ENCODE measurements around the gene ZACN.

The ZACN gene

GRCh38 chr17:76092526-76093413, 13.8 kb downstream of the ZACN start:
- no peak for DNase-seq
- Histone ChIP-seq H3K9ac (ENCODE audit: low read length) (no peak overlapping the region), H3K36me3 (replicated peaks; ENCODE audit: insufficient read depth, low read length) (no peaks in the 10 kb centered on the region), H3K4me1 (ENCODE audit: low read length) (no peaks in the 10 kb centered on the region), H2AFZ (ENCODE audit: low read length) (no peak overlapping the region), H3K9me2 (replicated peaks; ENCODE audit: insufficient read depth, low read length) (no peaks in the 10 kb centered on the region), H3K9me3 (replicated peaks; ENCODE audit: insufficient read depth, low read length) (no peaks in the 10 kb centered on the region), H4K20me1 (ENCODE audit: insufficient read depth, low read length) (no peaks in the 10 kb centered on the region), H3K4me2 (ENCODE audit: low read depth, low read length) (no peak overlapping the region), H3K27ac (ENCODE audit: low read length) (no peak overlapping the region), H3K4me3 (ENCODE audit: low read length) (no peak overlapping the region), H3K79me2 (ENCODE audit: low read length) (no peaks in the 10 kb centered on the region), H3K27me3 (replicated peaks; ENCODE audit: insufficient read depth, low read length) (no peaks in the 10 kb centered on the region), H3F3A (ENCODE audit: insufficient read depth, low read length) (no peaks in the 10 kb centered on the region)
- TF ChIP-seq EZH2 (optimal IDR thresholded peaks at IDR 0.05; ENCODE audit: low read depth, low read length) = no peak

GRCh38 chr17:76094046-76094445, 15.1 kb downstream of the ZACN start:
- Histone ChIP-seq H3K27ac (ENCODE audit: low read length) (no peak overlapping the region), H2AFZ (ENCODE audit: low read length) (no peak overlapping the region), H3K27me3 (replicated peaks; ENCODE audit: insufficient read depth, low read length) (no peaks in the 10 kb centered on the region), H3K4me2 (ENCODE audit: low read depth, low read length) (no peak overlapping the region), H3F3A (ENCODE audit: insufficient read depth, low read length) (no peaks in the 10 kb centered on the region), H3K9me3 (replicated peaks; ENCODE audit: insufficient read depth, low read length) (no peaks in the 10 kb centered on the region), H3K36me3 (replicated peaks; ENCODE audit: insufficient read depth, low read length) (no peaks in the 10 kb centered on the region), H3K79me2 (ENCODE audit: low read length) (no peaks in the 10 kb centered on the region), H3K9me2 (replicated peaks; ENCODE audit: insufficient read depth, low read length) (no peaks in the 10 kb centered on the region), H3K4me1 (ENCODE audit: low read length) (no peaks in the 10 kb centered on the region), H3K9ac (ENCODE audit: low read length) (no peak overlapping the region), H3K4me3 (ENCODE audit: low read length) (no peak overlapping the region), H4K20me1 (ENCODE audit: insufficient read depth, low read length) (no peaks in the 10 kb centered on the region)
- no peak for DNase-seq
- TF ChIP-seq EZH2phosphoT487 (IDR thresholded peaks at IDR 0.05; ENCODE audit: low read length) (no peak), CTCF (IDR thresholded peaks at IDR 0.05; ENCODE audit: low read length) (no peak), EZH2 (optimal IDR thresholded peaks at IDR 0.05; ENCODE audit: low read depth, low read length) (no peak)

- no peak for DNase-seq
- Histone ChIP-seq H3K9me2 (replicated peaks; ENCODE audit: insufficient read depth, low read length) (no peaks in the 10 kb centered on the region), H3K4me2 (ENCODE audit: low read depth, low read length) (no peak overlapping the region), H3F3A (ENCODE audit: insufficient read depth, low read length) (no peaks in the 10 kb centered on the region), H3K36me3 (replicated peaks; ENCODE audit: insufficient read depth, low read length) (no peaks in the 10 kb centered on the region), H2AFZ (ENCODE audit: low read length) (no peak overlapping the region), H4K20me1 (ENCODE audit: insufficient read depth, low read length) (no peaks in the 10 kb centered on the region), H3K27me3 (replicated peaks; ENCODE audit: insufficient read depth, low read length) (no peaks in the 10 kb centered on the region), H3K4me1 (ENCODE audit: low read length) (no peaks in the 10 kb centered on the region), H3K9ac (ENCODE audit: low read length) (no peak overlapping the region), H3K79me2 (ENCODE audit: low read length) (no peaks in the 10 kb centered on the region), H3K9me3 (replicated peaks; ENCODE audit: insufficient read depth, low read length) (no peaks in the 10 kb centered on the region), H3K4me3 (ENCODE audit: low read length) (no peak overlapping the region), H3K27ac (ENCODE audit: low read length) (no peak overlapping the region)
- TF ChIP-seq EZH2 (optimal IDR thresholded peaks at IDR 0.05; ENCODE audit: low read depth, low read length) (no peak), CTCF (IDR thresholded peaks at IDR 0.05; ENCODE audit: low read length) (no peak), EZH2phosphoT487 (IDR thresholded peaks at IDR 0.05; ENCODE audit: low read length) (no peak)
Measured at GRCh38 chr17:76095943-76096342, 17.0 kb downstream of the ZACN start.

GRCh38 chr17:76097716-76098295, 18.8 kb downstream of the ZACN start:
- H3K9me2 ChIP-seq (replicated peaks; ENCODE audit: insufficient read depth, low read length) = no peaks in the 10 kb centered on the region
- H4K20me1 ChIP-seq (ENCODE audit: insufficient read depth, low read length) = no peaks in the 10 kb centered on the region
- no peak overlapping the region for H3K9ac ChIP-seq (ENCODE audit: low read length)
- H3K4me3 ChIP-seq (ENCODE audit: low read length) = no peak overlapping the region
- no peaks in the 10 kb centered on the region for H3K36me3 ChIP-seq (replicated peaks; ENCODE audit: insufficient read depth, low read length)
- no peak overlapping the region for H3K27ac ChIP-seq (ENCODE audit: low read length)
- no peaks in the 10 kb centered on the region for H3K27me3 ChIP-seq (replicated peaks; ENCODE audit: insufficient read depth, low read length)
- no peak overlapping the region for H2AFZ ChIP-seq (ENCODE audit: low read length)
- no peaks in the 10 kb centered on the region for H3K9me3 ChIP-seq (replicated peaks; ENCODE audit: insufficient read depth, low read length)
- peaks cover 9% of the 10 kb centered on the region for H3K79me2 ChIP-seq (ENCODE audit: low read length)
- TF ChIP-seq EZH2 (optimal IDR thresholded peaks at IDR 0.05; ENCODE audit: low read depth, low read length) (no peak), CTCF (IDR thresholded peaks at IDR 0.05; ENCODE audit: low read length) (no peak), EZH2phosphoT487 (IDR thresholded peaks at IDR 0.05; ENCODE audit: low read length) (no peak)
- DNase-seq = no peak
- H3F3A ChIP-seq (ENCODE audit: insufficient read depth, low read length) = no peaks in the 10 kb centered on the region
- H3K4me2 ChIP-seq (ENCODE audit: low read depth, low read length) = no peak overlapping the region
- H3K4me1 ChIP-seq (ENCODE audit: low read length) = peaks cover 3% of the 10 kb centered on the region; the same call in 1 of the 2 replicates

All from MM.1S (cell line).